Activated CD8-positive, alpha-beta memory T cell treated with anti-CD3 and anti-CD28 coated beads, Interleukin-2, amount 50 U/mL, for 24 hours (primary cell): Measurements from ENCODE around the gene FXYD5.
"Not testable (repeated sequence)": the region's sequence is repeated elsewhere in the genome, so short reads cannot be mapped to it uniquely, and the experiment has no call there.

Experiments
- DNase-seq: peaks from one replicate; pipeline ENCODE4 v3.0.0-alpha.2; 2020; ENCODE audit errors: extremely low read depth

Gene FXYD5

GRCh38 chr19:35179830-35180229, 25.3 kb downstream of the FXYD5 start:
- no peak for DNase-seq

GRCh38 chr19:35181387-35181786, 26.9 kb downstream of the FXYD5 start:
- DNase-seq, result no peak

- DNase-seq, result no peak
Measured at GRCh38 chr19:35184267-35184666, 29.7 kb downstream of the FXYD5 start.

- no peak for DNase-seq
Measured at GRCh38 chr19:35184884-35185283, 30.3 kb downstream of the FXYD5 start.

- no peak for DNase-seq
Measured at GRCh38 chr19:35194012-35194984, 39.8 kb downstream of the FXYD5 start.

GRCh38 chr19:35195830-35196229, 41.3 kb downstream of the FXYD5 start:
- no peak for DNase-seq

- DNase-seq, result not testable (repeated sequence)
Measured at GRCh38 chr19:35196861-35197260, 42.3 kb downstream of the FXYD5 start.

- no peak for DNase-seq
Measured at GRCh38 chr19:35199481-35199880, 44.9 kb downstream of the FXYD5 start.

- no peak for DNase-seq
Measured at GRCh38 chr19:35202722-35203688, 48.5 kb downstream of the FXYD5 start.

GRCh38 chr19:35204799-35205732, 50.5 kb downstream of the FXYD5 start:
- no peak for DNase-seq

GRCh38 chr19:35205733-35206323, 51.3 kb downstream of the FXYD5 start:
- no peak for DNase-seq

- DNase-seq, result no peak
Measured at GRCh38 chr19:35206379-35206778, 51.8 kb downstream of the FXYD5 start.

- DNase-seq, result no peak
Measured at GRCh38 chr19:35206855-35207254, 52.3 kb downstream of the FXYD5 start.

GRCh38 chr19:35207391-35207871, 52.9 kb downstream of the FXYD5 start:
- no peak for DNase-seq

- DNase-seq, result no peak
Measured at GRCh38 chr19:35208121-35208520, 53.6 kb downstream of the FXYD5 start.

- no peak for DNase-seq
Measured at GRCh38 chr19:35209646-35210045, 55.1 kb downstream of the FXYD5 start.

- DNase-seq, result peak; percentile 28
Measured at GRCh38 chr19:35211545-35212230, 57.2 kb downstream of the FXYD5 start.

GRCh38 chr19:35212241-35212640, 57.7 kb downstream of the FXYD5 start:
- no peak for DNase-seq

- DNase-seq, result peak; percentile 54
Measured at GRCh38 chr19:35213663-35214632, 59.4 kb downstream of the FXYD5 start.
